OCI-LY1 (cell line): ENCODE data around the gene EPHB2.

Experiments used
- H2AFZ ChIP-seq: fragments of 200-600 bp; sonication (generic), shearing (Covaris generic); 2 replicates; pipeline ENCODE4 v1.6.0; 2014; ENCODE audit warnings: antibody characterized with exemption, mild to moderate bottlenecking, low read length
- H3F3A ChIP-seq: fragments of 200-600 bp; sonication (generic), shearing (Covaris generic); 2 replicates; pipeline ENCODE4 v1.6.0; 2014; ENCODE audit warnings: mild to moderate bottlenecking, antibody characterized with exemption, low read length, moderate library complexity; ENCODE audit not compliant: insufficient read depth
- H3K27ac ChIP-seq: fragments of 200-600 bp; sonication (generic); 2 replicates; pipeline ENCODE4 v1.5.1; 2014; ENCODE audit warnings: low read length, mixed run types, mild to moderate bottlenecking, low read depth; ENCODE audit not compliant: poor library complexity, severe bottlenecking
- H3K27me3 ChIP-seq: fragments of 200-600 bp; sonication (generic); 2 replicates; pipeline ENCODE4 v1.6.0; 2014; ENCODE audit warnings: antibody characterized with exemption, mild to moderate bottlenecking, low read length, moderate library complexity; ENCODE audit not compliant: insufficient read depth
- H3K36me3 ChIP-seq: fragments of 200-600 bp; sonication (generic); 2 replicates; pipeline ENCODE4 v1.6.1; 2014; ENCODE audit warnings: mild to moderate bottlenecking, antibody characterized with exemption, low read length, moderate library complexity, mixed read lengths; ENCODE audit not compliant: insufficient read depth
- H3K4me1 ChIP-seq: fragments of 200-600 bp; sonication (generic); 2 replicates; pipeline ENCODE4 v1.5.1; 2014; ENCODE audit warnings: mild to moderate bottlenecking, low read length, moderate library complexity; ENCODE audit not compliant: insufficient read depth, severe bottlenecking
- H3K4me2 ChIP-seq: fragments of 200-600 bp; sonication (generic), shearing (Covaris generic); 2 replicates; pipeline ENCODE4 v1.6.1; 2014; ENCODE audit warnings: low read length
- H3K4me3 ChIP-seq: fragments of 200-600 bp; sonication (generic); 2 replicates; pipeline ENCODE4 v1.5.1; 2014; ENCODE audit warnings: low read length, low read depth, mild to moderate bottlenecking, mixed read lengths; ENCODE audit not compliant: poor library complexity, severe bottlenecking
- H3K79me2 ChIP-seq: fragments of 200-600 bp; shearing (Covaris generic); 2 replicates; pipeline ENCODE4 v1.6.1; 2016; ENCODE audit warnings: mixed run types, low read length, mixed read lengths; ENCODE audit not compliant: insufficient read depth
- H3K9ac ChIP-seq: fragments of 200-600 bp; sonication (generic), shearing (Covaris generic); 2 replicates; pipeline ENCODE4 v1.6.1; 2014; ENCODE audit warnings: mild to moderate bottlenecking, low read length, mixed read lengths
- H3K9me2 ChIP-seq: fragments of 200-600 bp; sonication (generic), shearing (Covaris generic); 2 replicates; pipeline ENCODE4 v1.6.1; 2014; ENCODE audit warnings: low read depth, mild to moderate bottlenecking, low read length, mixed read lengths
- H3K9me3 ChIP-seq: fragments of 200-600 bp; shearing (Covaris generic); 2 replicates; pipeline ENCODE4 v1.6.1; 2014; ENCODE audit warnings: low read length, mixed read lengths
- H4K20me1 ChIP-seq: fragments of 200-600 bp; sonication (generic), shearing (Covaris generic); 2 replicates; pipeline ENCODE4 v1.6.0; 2016; ENCODE audit warnings: mild to moderate bottlenecking, low read length; ENCODE audit not compliant: insufficient read depth
- CTCF ChIP-seq: fragments of 200-600 bp; sonication (generic), shearing (Covaris generic); IDR thresholded peaks from 2 replicates; pipeline ENCODE4 v1.5.1; 2017; ENCODE audit warnings: mild to moderate bottlenecking, antibody characterized with exemption, low read length, moderate library complexity, mixed read lengths
- EZH2 ChIP-seq: fragments of 200-600 bp; sonication (generic), shearing (Covaris generic); IDR thresholded peaks from 2 replicates; pipeline ENCODE4 v1.8.0; 2017; ENCODE audit warnings: borderline replicate concordance, mixed run types, mild to moderate bottlenecking, antibody characterized with exemption, low read length, moderate library complexity, mixed read lengths

EPHB2 gene

GRCh38 chr1:22727873-22728272, 17.2 kb downstream of the EPHB2 start:
- H3F3A ChIP-seq, result no peaks in the 10 kb centered on the region
- no peaks in the 10 kb centered on the region for H4K20me1 ChIP-seq
- H3K4me2 ChIP-seq, result no peak overlapping the region
- no peaks in the 10 kb centered on the region for H3K9me3 ChIP-seq
- no peaks in the 10 kb centered on the region for H3K4me1 ChIP-seq
- H3K4me3 ChIP-seq, result no peak overlapping the region
- H3K9ac ChIP-seq, result no peak overlapping the region
- H3K79me2 ChIP-seq, result no peaks in the 10 kb centered on the region
- no peaks in the 10 kb centered on the region for H3K9me2 ChIP-seq
- no peak overlapping the region for H2AFZ ChIP-seq
- TF ChIP-seq EZH2, result no peak
- no peak for TF ChIP-seq CTCF
- H3K27ac ChIP-seq, result no peak overlapping the region
- no peaks in the 10 kb centered on the region for H3K36me3 ChIP-seq
- H3K27me3 ChIP-seq, result no peaks in the 10 kb centered on the region

- Histone ChIP-seq H3K9ac (no peak overlapping the region), H3K27me3 (no peaks in the 10 kb centered on the region), H3F3A (no peaks in the 10 kb centered on the region), H2AFZ (no peak overlapping the region), H4K20me1 (no peaks in the 10 kb centered on the region), H3K36me3 (no peaks in the 10 kb centered on the region), H3K9me3 (no peaks in the 10 kb centered on the region), H3K4me2 (no peak overlapping the region), H3K79me2 (no peaks in the 10 kb centered on the region), H3K27ac (no peak overlapping the region), H3K4me3 (no peak overlapping the region), H3K4me1 (no peaks in the 10 kb centered on the region), H3K9me2 (no peaks in the 10 kb centered on the region)
- TF ChIP-seq EZH2, result no peak
- no peak for TF ChIP-seq CTCF
Measured at GRCh38 chr1:22728751-22729399, 18.2 kb downstream of the EPHB2 start.

- Histone ChIP-seq H3K36me3 (no peaks in the 10 kb centered on the region), H3K9me2 (no peaks in the 10 kb centered on the region), H3K9me3 (no peaks in the 10 kb centered on the region), H3K27ac (no peak overlapping the region), H3K4me1 (no peaks in the 10 kb centered on the region), H3K9ac (no peak overlapping the region), H3K79me2 (no peaks in the 10 kb centered on the region), H3K27me3 (no peaks in the 10 kb centered on the region), H3K4me3 (no peak overlapping the region), H4K20me1 (no peaks in the 10 kb centered on the region), H3K4me2 (no peak overlapping the region), H3F3A (no peaks in the 10 kb centered on the region), H2AFZ (no peak overlapping the region)
- TF ChIP-seq EZH2 (no peak), CTCF (no peak)
Measured at GRCh38 chr1:22729400-22729773, 18.7 kb downstream of the EPHB2 start.
